CD4-positive, CD25-positive, alpha-beta regulatory T cell (primary cell): ENCODE measurements around the gene F11. TPM values are rescaled to one million over a fixed set of nuclear protein-coding genes. Genes with fewer than 3 reads are reported as not detected.
A peak's percentile ranks its signal among the peaks of the same experiment; 100 is the strongest.

Experiments
- ATAC-seq, 2 donors: fragments of 150-1000 bp; cut with Tn5 transposase; one replicate each; pipeline ENCODE4 v1.10.0; 2021; ENCODE audit warnings: low read depth in 2 of 2, moderate number of reproducible peaks in 2 of 2, moderate library complexity in 1 of 2
- DNase-seq, 3 donors: peaks; one replicate each; pipeline versions ENCODE4 v3.0.0 to v3.0.0-alpha.2; 2012 to 2022; ENCODE audit warnings: mixed read lengths in 1 of 3
- H3K27ac ChIP-seq: one replicate; pipeline ENCODE4 v1.7.0; 2013; ENCODE audit warnings: mild to moderate bottlenecking, low read length; ENCODE audit not compliant: insufficient read depth, poor library complexity, severe bottlenecking
- H3K27me3 ChIP-seq: one replicate; pipeline ENCODE4 v1.7.0; 2013; ENCODE audit warnings: low read length; ENCODE audit not compliant: control insufficient read depth, insufficient read depth
- H3K36me3 ChIP-seq: one replicate; pipeline ENCODE4 v1.7.0; 2013; ENCODE audit warnings: mild to moderate bottlenecking, low read length, moderate library complexity; ENCODE audit not compliant: control insufficient read depth, insufficient read depth
- H3K4me1 ChIP-seq: 2 replicates; pipeline ENCODE4 v1.7.0; 2013; ENCODE audit warnings: mild to moderate bottlenecking, low read length; ENCODE audit not compliant: insufficient read depth, control insufficient read depth, poor library complexity, severe bottlenecking
- H3K4me3 ChIP-seq: one replicate; pipeline ENCODE4 v1.7.0; 2013; ENCODE audit warnings: low read depth, mild to moderate bottlenecking, low read length, moderate library complexity
- H3K9me3 ChIP-seq, 2 experiments: 1 replicate in 1 of 2; 2 replicates in 1 of 2; pipeline ENCODE4 v1.7.0; 2013; ENCODE audit warnings: low read length in 2 of 2, mild to moderate bottlenecking in 1 of 2, moderate library complexity in 1 of 2; ENCODE audit not compliant: control insufficient read depth in 2 of 2
- H3K27ac Mint-ChIP-seq, 3 donors: one replicate each; pipeline ENCODE4 v1.8.0; 2020 to 2022; ENCODE audit warnings: mild to moderate bottlenecking in 3 of 3, mixed read lengths in 3 of 3, moderate library complexity in 2 of 3
- H3K27me3 Mint-ChIP-seq: one replicate; pipeline ENCODE4 v1.8.0; 2022; ENCODE audit warnings: mild to moderate bottlenecking, mixed read lengths
- H3K36me3 Mint-ChIP-seq: one replicate; pipeline ENCODE4 v1.8.0; 2020; ENCODE audit warnings: mixed read lengths
- H3K4me1 Mint-ChIP-seq, 4 donors: one replicate each; pipeline ENCODE4 v1.8.0; 2020 to 2022; ENCODE audit warnings: mixed read lengths in 4 of 4, mild to moderate bottlenecking in 1 of 4
- H3K4me3 Mint-ChIP-seq, 4 donors: one replicate each; pipeline ENCODE4 v1.8.0; 2020 to 2022; ENCODE audit warnings: mild to moderate bottlenecking in 4 of 4, mixed read lengths in 4 of 4, moderate library complexity in 3 of 4
- H3K9me3 Mint-ChIP-seq, 7 donors: one replicate each; pipeline ENCODE4 v1.8.0; 2020 to 2022; ENCODE audit warnings: mixed read lengths in 7 of 7, mild to moderate bottlenecking in 3 of 7, moderate library complexity in 2 of 7
- polyA plus RNA-seq, 4 donors: library from polyadenylated mRNA; unstranded; fragments of 300-500 nt; fragmentation: Illumina TruSeq; gene quantifications; one replicate each; pipeline ENCODE4 v1.2.3, GENCODE V29; 2021
- total RNA-seq: library from RNA; stranded (reverse); gene quantifications from one replicate; pipeline ENCODE4 v1.2.3, GENCODE V29; 2022

F11 gene
- not detected for total RNA-seq
- not detected for polyA plus RNA-seq

DNA sequence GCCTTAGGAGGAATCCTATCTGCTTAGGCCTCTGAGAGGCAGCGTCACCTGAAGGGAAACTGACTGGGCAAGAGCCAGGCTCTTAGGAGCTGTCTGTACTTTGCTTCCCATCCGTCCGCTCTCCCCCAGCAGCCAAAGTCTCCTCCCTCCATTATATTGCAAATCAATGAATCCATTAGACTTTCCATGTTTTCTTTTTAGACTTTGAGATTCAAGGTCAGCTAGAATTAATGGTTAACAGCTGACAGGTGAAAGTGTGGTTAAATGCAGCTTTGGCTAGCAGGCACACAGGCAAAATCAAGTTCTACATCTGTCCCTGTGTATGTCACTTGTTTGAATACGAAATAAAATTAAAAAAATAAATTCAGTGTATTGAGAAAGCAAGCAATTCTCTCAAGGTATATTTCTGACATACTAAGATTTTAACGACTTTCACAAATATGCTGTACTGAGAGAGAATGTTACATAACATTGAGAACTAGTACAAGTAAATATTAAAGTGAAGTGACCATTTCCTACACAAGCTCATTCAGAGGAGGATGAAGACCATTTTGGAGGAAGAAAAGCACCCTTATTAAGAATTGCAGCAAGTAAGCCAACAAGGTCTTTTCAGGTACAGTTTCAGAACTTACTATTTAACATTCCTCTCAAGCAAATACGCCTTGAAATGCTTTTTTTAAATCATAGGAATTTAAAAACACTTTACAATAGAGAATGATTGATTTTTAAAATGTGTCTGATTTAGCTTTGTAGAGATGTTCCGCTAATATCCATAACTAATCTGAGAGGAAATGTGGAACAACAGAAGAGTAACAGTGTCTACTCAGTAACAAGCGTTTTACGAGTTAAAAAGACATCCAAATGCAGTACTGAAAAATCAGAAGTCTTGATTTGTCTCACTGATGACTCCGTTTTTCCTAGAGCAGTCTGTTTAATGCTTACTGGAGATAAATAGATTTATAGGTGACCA lies at the start of gene F11:
TSS of gene F11 (plus strand) at position 507 of the 970 bp plus-strand sequence. CDS start 948 bp downstream, outside the sequence.
- Histone ChIP-seq H3K36me3 (no peaks in the 10 kb centered on the region), H3K27me3 (peaks cover 8% of the 10 kb centered on the region), H3K27ac (no peak within 1 kb of the TSS), H3K4me3 (no peak within 1 kb of the TSS), H3K4me1 (no peaks in the 10 kb centered on the region), H3K9me3 (no peaks in the 10 kb centered on the region)
- DNase-seq (no peak), ATAC-seq (no peak)
- H3K9me3 Mint-ChIP-seq = peaks cover 0 to 1% (median 0%) of the 10 kb centered on the region in 7 donors
- no peak within 1 kb of the TSS for H3K27ac Mint-ChIP-seq
- no peaks in the 10 kb centered on the region for H3K36me3 Mint-ChIP-seq
- peaks cover 27% of the 10 kb centered on the region for H3K27me3 Mint-ChIP-seq
- no peak within 1 kb of the TSS for H3K4me3 Mint-ChIP-seq
- no peaks in the 10 kb centered on the region for H3K4me1 Mint-ChIP-seq

DNA sequence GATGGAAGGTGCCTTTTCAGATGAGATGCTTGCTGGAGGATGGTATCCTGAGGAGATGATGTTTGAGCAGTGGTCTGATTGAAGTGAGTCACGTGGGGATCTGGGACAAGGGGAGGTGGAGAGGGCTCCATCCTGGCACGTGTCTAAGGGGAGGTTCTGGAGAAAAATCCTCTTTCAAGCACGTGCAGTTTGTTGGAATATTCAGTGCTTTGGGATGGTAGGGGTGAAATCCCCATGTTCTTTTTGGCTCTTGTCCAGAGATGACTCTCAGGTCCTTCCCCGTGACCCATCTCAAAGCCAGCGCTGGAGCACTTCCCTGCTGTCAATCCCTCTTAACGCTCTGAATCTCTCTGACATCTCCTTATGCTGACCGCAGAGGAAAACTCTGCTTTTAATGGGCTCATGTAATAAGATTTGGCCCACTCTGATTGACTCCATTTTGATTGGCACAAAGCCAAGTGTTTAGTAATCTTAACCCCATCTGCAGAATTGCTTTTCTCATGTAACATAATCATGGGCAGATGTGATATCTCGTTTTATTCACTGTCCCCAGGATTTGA lies 49.4 kb upstream of the F11 start:
- no peaks in the 10 kb centered on the region for H3K9me3 ChIP-seq
- no peaks in the 10 kb centered on the region for H3K4me1 ChIP-seq
- H3K4me3 ChIP-seq = no peak overlapping the region
- DNase-seq (no peak), ATAC-seq (no peak)
- H3K27ac ChIP-seq = no peak overlapping the region
- no peaks in the 10 kb centered on the region for H3K36me3 ChIP-seq
- H3K27ac Mint-ChIP-seq = peak overlapping the region in 1 of 3 donors; percentile 11
- peaks cover 0 to 2% (median 0%) of the 10 kb centered on the region in 7 donors for H3K9me3 Mint-ChIP-seq
- H3K4me3 Mint-ChIP-seq = no peak overlapping the region
- peaks cover 4% of the 10 kb centered on the region for H3K27me3 Mint-ChIP-seq
- H3K27me3 ChIP-seq = no peaks in the 10 kb centered on the region
- H3K4me1 Mint-ChIP-seq = peaks cover 0 to 6% (median under 1%) of the 10 kb centered on the region in 4 donors
- peaks cover 6% of the 10 kb centered on the region for H3K36me3 Mint-ChIP-seq

DNA sequence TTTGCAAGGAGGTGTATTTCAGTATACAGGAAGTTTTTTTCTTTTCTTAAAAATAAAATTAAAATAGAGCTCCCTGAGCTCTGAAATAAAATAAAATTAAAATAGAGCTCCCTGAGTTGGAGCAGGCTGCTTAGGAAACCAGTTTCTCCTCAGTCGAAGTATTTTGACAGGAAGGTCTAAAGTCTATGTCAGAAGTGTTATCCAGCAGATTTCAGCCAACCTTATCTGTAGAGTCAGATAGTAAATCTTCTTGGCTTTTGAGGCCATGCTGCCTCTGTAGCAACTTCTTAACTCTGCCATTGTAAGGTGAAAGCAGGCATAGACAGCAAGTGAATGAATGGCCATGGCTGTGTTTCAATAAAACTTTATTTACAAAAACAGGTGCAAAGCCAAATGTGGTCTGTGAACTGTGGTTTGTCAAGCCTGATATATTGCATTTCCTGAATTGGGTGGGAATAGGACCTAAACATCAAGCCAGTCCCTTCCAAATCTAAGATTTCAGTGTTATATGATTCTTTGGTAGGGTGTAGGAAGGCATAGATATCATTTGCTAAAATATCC lies 48.2 kb upstream of the F11 start:
- H3K4me3 ChIP-seq = no peak overlapping the region
- Mint-ChIP-seq H3K9me3 (peaks cover 0 to 3% (median 0%) of the 10 kb centered on the region in 7 donors), H3K27ac (no peak overlapping the region), H3K27me3 (peaks cover 4% of the 10 kb centered on the region), H3K4me3 (no peak overlapping the region), H3K36me3 (no peaks in the 10 kb centered on the region), H3K4me1 (peaks cover 0 to 6% (median under 1%) of the 10 kb centered on the region in 4 donors)
- no peaks in the 10 kb centered on the region for H3K36me3 ChIP-seq
- no peaks in the 10 kb centered on the region for H3K4me1 ChIP-seq
- no peak for ATAC-seq
- no peak for DNase-seq
- H3K27me3 ChIP-seq = no peaks in the 10 kb centered on the region
- no peak overlapping the region for H3K27ac ChIP-seq
- H3K9me3 ChIP-seq = no peaks in the 10 kb centered on the region

GRCh38 chr4:186221624-186222023 lies 44.4 kb upstream of the F11 start:
- H3K4me1 Mint-ChIP-seq = peaks cover 0 to 6% (median 0%) of the 10 kb centered on the region in 4 donors
- DNase-seq = no peak
- no peak overlapping the region for H3K27ac Mint-ChIP-seq

GRCh38 chr4:186225848-186226247 lies 40.1 kb upstream of the F11 start:
- Histone ChIP-seq H3K4me3 (no peak overlapping the region), H3K4me1 (no peaks in the 10 kb centered on the region), H3K36me3 (no peaks in the 10 kb centered on the region), H3K27me3 (no peaks in the 10 kb centered on the region), H3K27ac (no peak overlapping the region), H3K9me3 (peaks cover 0 to 9% of the 10 kb centered on the region in 2 experiments)
- Mint-ChIP-seq H3K9me3 (peaks cover 0 to 19% (median 6%) of the 10 kb centered on the region in 7 donors), H3K27me3 (peaks cover 9% of the 10 kb centered on the region), H3K27ac (no peak overlapping the region), H3K4me3 (peak overlapping the region in 1 of 4 donors; percentile 74), H3K36me3 (peaks cover 21% of the 10 kb centered on the region), H3K4me1 (peaks cover 0 to 6% (median 0%) of the 10 kb centered on the region in 4 donors)
- no peak for ATAC-seq
- no peak for DNase-seq

More at GRCh38 chr4:186221624-186222023, 44.4 kb upstream of the F11 start:
- H3K4me3 ChIP-seq = no peak overlapping the region
- Mint-ChIP-seq H3K4me3 (no peak overlapping the region), H3K27me3 (peaks cover 9% of the 10 kb centered on the region), H3K9me3 (peaks cover 0 to 18% (median 6%) of the 10 kb centered on the region in 7 donors), H3K36me3 (peaks cover 11% of the 10 kb centered on the region)
- no peak overlapping the region for H3K27ac ChIP-seq
- H3K36me3 ChIP-seq = no peaks in the 10 kb centered on the region
- ATAC-seq = no peak
- no peaks in the 10 kb centered on the region for H3K27me3 ChIP-seq
- no peaks in the 10 kb centered on the region for H3K4me1 ChIP-seq
- peaks cover 0 to 9% of the 10 kb centered on the region in 2 experiments for H3K9me3 ChIP-seq

DNA sequence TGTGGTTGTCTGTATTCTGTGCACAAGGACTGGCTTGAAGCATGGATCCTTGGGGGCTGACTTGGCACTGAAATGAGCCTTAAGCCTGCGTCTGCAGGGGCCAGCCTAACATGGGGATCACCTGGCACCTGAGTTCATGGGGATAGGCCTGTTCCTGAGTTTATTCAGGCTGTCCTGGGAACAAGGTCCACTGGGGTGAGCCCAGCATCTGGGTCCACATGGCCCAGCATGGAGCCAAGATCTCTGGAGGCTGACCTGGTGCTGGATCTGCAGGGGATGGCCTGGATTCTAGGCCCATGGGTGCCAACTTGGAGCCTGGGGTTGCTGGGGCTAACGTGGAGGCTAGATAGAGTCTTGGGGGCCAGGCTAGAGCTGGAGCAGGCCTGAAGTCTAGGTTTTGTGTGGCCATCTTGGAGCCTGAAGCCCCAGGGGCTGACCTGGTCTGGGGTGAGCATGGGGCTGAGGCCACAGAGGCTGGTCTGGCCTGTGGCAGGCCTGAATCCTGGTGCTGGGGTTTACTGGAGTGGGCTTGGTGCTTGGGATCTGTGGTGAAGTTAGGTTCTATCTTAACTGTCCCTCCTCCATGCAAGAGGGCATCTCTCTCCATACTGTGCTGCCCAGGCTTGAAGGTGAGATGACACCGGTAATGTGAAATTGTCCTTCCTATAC lies 39.3 kb upstream of the F11 start:
- H3K9me3 Mint-ChIP-seq = peaks cover 0 to 19% (median 6%) of the 10 kb centered on the region in 7 donors
- Histone ChIP-seq H3K4me1 (no peaks in the 10 kb centered on the region), H3K27ac (no peak overlapping the region), H3K4me3 (no peak overlapping the region), H3K9me3 (peaks cover 0 to 9% of the 10 kb centered on the region in 2 experiments), H3K36me3 (no peaks in the 10 kb centered on the region), H3K27me3 (no peaks in the 10 kb centered on the region)
- no peak overlapping the region for H3K27ac Mint-ChIP-seq
- H3K27me3 Mint-ChIP-seq = peaks cover 5% of the 10 kb centered on the region
- ATAC-seq = no peak
- H3K36me3 Mint-ChIP-seq = peaks cover 21% of the 10 kb centered on the region
- H3K4me3 Mint-ChIP-seq = no peak overlapping the region
- H3K4me1 Mint-ChIP-seq = no peaks in the 10 kb centered on the region
- DNase-seq = no peak

- H3K4me3 Mint-ChIP-seq = no peak within 1 kb of the TSS
- peaks cover 0 to 19% (median 6%) of the 10 kb centered on the region in 7 donors for H3K9me3 Mint-ChIP-seq
- no peaks in the 10 kb centered on the region for H3K27me3 ChIP-seq
- H3K9me3 ChIP-seq = peaks cover 0 to 9% of the 10 kb centered on the region in 2 experiments
- H3K27me3 Mint-ChIP-seq = peaks cover 5% of the 10 kb centered on the region
- DNase-seq (no peak), ATAC-seq (no peak)
- H3K4me1 Mint-ChIP-seq = no peaks in the 10 kb centered on the region
- H3K36me3 ChIP-seq = no peaks in the 10 kb centered on the region
- H3K4me1 ChIP-seq = no peaks in the 10 kb centered on the region
- H3K4me3 ChIP-seq = no peak within 1 kb of the TSS
- H3K36me3 Mint-ChIP-seq = peaks cover 21% of the 10 kb centered on the region
- H3K27ac ChIP-seq = no peak within 1 kb of the TSS
- no peak within 1 kb of the TSS for H3K27ac Mint-ChIP-seq
Measured at GRCh38 chr4:186227221-186227620, 38.8 kb upstream of the F11 start, which contains the start of gene KLKB1. KLKB1 (plus strand) TSS chr4:186227507; CDS start chr4:186228196, 689 bp downstream.
